HL-60 (cell line): ENCODE results near the gene MYOCD.
"Not testable (repeated sequence)": the region's sequence is repeated elsewhere in the genome, so short reads cannot be mapped to it uniquely, and the experiment has no call there.

Source experiments
- DNase-seq, 2 experiments: peaks; one replicate each; pipeline ENCODE4 v3.0.0-alpha.2; 2010 to 2020; ENCODE audit warnings: low read depth in 1 of 2, low spot score in 1 of 2
- H3K27ac ChIP-seq: fragments of 250-450 bp; sonication (Bioruptor Pico); replicated peaks from 2 replicates; pipeline ENCODE4 v1.5.1; 2020; ENCODE audit warnings: mild to moderate bottlenecking, moderate library complexity
- H3K27me3 ChIP-seq: fragments of 250-450 bp; sonication (Bioruptor Pico); 2 replicates; pipeline ENCODE4 v1.5.1; 2021; ENCODE audit warnings: mild to moderate bottlenecking, moderate library complexity; ENCODE audit not compliant: insufficient read depth, poor library complexity, severe bottlenecking
- H3K4me3 ChIP-seq: replicated peaks from 2 replicates; pipeline ENCODE4 v1.5.1; 2011; ENCODE audit warnings: mild to moderate bottlenecking, control low read depth, low read length; ENCODE audit not compliant: insufficient read depth
- GABPA ChIP-seq: IDR thresholded peaks from 2 replicates; pipeline ENCODE4 v1.6.1; 2012; ENCODE audit warnings: low read depth
- POLR2AphosphoS5 ChIP-seq: IDR thresholded peaks from 2 replicates; pipeline ENCODE4 v1.6.1; 2012; ENCODE audit warnings: low read depth
- SPI1 ChIP-seq: IDR thresholded peaks from 2 replicates; pipeline ENCODE4 v1.6.1; 2012; ENCODE audit warnings: low read depth, mild to moderate bottlenecking, borderline replicate concordance
- TF ChIP-seq, protein P1 (sequence below): IDR thresholded peaks from 2 replicates; pipeline ENCODE4 v1.6.1; 2012; ENCODE audit warnings: low read depth; ENCODE audit not compliant: insufficient replicate concordance
- TF ChIP-seq, protein P2 (sequence below): IDR thresholded peaks from one replicate; pipeline ENCODE4 v1.5.1; 2011; ENCODE audit warnings: low read length, control low read depth, inconsistent platforms; ENCODE audit not compliant: insufficient read depth

The MYOCD gene

DNA sequence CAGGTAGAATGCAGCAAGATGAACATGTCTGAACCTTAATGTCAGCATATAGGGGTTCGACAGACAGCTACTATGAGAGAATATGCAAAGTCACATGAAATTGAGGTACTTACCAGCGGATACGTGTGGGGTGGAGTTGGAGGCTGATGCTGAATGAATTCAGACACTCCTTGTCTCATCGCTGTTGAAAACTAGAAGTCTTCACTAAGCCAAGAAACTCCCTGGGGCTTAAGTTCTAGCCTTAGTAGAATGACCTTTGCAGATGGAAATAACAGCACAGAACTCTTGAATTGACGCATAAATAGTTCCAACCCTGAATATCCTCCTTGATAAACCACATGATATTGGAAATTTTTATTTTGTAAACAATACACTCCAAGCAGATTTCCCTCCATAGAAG is 32.9 kb upstream of the MYOCD start:
- Histone ChIP-seq H3K27ac (no peak overlapping the region), H3K27me3 (no peaks in the 10 kb centered on the region), H3K4me3 (no peak overlapping the region)
- TF ChIP-seq, protein P1, sequence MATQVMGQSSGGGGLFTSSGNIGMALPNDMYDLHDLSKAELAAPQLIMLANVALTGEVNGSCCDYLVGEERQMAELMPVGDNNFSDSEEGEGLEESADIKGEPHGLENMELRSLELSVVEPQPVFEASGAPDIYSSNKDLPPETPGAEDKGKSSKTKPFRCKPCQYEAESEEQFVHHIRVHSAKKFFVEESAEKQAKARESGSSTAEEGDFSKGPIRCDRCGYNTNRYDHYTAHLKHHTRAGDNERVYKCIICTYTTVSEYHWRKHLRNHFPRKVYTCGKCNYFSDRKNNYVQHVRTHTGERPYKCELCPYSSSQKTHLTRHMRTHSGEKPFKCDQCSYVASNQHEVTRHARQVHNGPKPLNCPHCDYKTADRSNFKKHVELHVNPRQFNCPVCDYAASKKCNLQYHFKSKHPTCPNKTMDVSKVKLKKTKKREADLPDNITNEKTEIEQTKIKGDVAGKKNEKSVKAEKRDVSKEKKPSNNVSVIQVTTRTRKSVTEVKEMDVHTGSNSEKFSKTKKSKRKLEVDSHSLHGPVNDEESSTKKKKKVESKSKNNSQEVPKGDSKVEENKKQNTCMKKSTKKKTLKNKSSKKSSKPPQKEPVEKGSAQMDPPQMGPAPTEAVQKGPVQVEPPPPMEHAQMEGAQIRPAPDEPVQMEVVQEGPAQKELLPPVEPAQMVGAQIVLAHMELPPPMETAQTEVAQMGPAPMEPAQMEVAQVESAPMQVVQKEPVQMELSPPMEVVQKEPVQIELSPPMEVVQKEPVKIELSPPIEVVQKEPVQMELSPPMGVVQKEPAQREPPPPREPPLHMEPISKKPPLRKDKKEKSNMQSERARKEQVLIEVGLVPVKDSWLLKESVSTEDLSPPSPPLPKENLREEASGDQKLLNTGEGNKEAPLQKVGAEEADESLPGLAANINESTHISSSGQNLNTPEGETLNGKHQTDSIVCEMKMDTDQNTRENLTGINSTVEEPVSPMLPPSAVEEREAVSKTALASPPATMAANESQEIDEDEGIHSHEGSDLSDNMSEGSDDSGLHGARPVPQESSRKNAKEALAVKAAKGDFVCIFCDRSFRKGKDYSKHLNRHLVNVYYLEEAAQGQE = no peak
- TF ChIP-seq POLR2AphosphoS5 (no peak), SPI1 (no peak), GABPA (no peak)
- TF ChIP-seq, protein P2, sequence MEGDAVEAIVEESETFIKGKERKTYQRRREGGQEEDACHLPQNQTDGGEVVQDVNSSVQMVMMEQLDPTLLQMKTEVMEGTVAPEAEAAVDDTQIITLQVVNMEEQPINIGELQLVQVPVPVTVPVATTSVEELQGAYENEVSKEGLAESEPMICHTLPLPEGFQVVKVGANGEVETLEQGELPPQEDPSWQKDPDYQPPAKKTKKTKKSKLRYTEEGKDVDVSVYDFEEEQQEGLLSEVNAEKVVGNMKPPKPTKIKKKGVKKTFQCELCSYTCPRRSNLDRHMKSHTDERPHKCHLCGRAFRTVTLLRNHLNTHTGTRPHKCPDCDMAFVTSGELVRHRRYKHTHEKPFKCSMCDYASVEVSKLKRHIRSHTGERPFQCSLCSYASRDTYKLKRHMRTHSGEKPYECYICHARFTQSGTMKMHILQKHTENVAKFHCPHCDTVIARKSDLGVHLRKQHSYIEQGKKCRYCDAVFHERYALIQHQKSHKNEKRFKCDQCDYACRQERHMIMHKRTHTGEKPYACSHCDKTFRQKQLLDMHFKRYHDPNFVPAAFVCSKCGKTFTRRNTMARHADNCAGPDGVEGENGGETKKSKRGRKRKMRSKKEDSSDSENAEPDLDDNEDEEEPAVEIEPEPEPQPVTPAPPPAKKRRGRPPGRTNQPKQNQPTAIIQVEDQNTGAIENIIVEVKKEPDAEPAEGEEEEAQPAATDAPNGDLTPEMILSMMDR = no peak
- no peak for DNase-seq

DNA sequence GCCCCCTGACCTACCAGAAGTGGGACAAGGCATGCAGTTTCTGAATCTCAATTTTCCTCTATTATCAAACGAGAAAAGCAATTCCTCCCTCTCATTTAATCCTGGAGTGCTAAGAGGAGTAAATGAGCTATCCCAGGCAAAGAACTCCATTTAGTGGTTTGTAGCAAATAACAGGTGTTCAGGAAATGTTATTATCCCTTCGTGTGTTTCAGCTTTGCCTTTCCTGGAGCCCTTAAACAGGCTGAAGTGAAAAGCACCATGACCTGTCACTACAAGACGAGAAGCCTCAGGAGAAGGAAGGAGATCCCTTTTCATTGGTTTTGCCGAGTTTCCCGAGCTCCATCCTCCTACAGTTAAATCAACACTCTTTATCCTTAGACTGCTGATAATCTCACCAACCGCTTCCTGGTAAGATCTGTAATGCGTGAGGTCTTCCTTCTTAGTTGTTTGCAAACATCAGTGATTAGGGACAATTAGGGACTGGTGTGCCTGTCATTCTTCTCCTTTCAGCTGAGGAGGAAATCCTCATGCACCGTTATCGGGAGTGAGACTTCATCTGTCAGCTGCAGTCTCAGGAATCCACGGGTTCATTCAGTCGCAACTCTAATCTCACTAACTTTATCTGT is 30.8 kb upstream of the MYOCD start:
- H3K27me3 ChIP-seq = no peaks in the 10 kb centered on the region
- no peak overlapping the region for H3K27ac ChIP-seq
- TF ChIP-seq, protein P2 = no peak
- TF ChIP-seq GABPA (no peak), POLR2AphosphoS5 (no peak), SPI1 (no peak)
- TF ChIP-seq, protein P1 = no peak
- H3K4me3 ChIP-seq = no peak overlapping the region
- DNase-seq = no peak

DNA sequence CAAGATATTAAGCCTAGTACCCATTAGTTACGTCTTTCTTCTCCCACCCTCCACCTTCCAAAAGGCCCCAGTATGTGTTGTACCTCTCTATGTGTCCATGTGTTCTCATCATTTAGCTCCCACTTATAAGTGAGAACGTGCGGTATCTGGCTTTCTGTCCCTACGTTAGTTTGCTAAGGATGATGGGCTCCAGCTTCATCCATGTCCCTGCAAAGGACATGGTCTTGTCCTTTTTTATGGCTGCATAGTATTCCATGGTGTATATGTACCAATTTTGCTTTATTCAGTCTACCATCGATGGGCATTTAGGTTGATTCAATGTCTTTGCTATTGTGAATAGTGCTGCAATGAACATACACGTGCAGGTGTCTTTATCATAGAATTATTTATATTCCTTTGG is 29.7 kb upstream of the MYOCD start:
- not testable (repeated sequence) for DNase-seq, H3K27ac ChIP-seq, H3K27me3 ChIP-seq, H3K4me3 ChIP-seq

DNA sequence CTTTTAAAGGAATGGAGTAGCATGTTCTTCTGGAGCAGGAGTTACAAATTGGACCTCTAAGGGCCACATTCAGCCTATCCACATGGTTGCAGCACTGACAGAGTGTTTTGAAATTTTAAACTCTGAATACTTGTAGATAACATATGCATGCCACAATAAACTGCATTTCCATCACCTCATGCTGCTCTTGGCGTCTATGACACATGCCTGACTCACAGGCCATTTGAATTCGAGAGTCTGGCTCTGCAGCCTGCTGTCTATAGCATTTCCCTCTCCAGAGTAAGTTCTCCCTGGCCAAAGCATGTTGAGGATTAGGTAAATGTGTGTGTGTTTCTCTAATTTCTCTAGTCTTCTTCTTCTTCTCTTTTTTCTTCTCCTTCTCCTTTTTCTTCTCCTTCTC is 28.7 kb upstream of the MYOCD start:
- no peaks in the 10 kb centered on the region for H3K27me3 ChIP-seq
- DNase-seq = no peak
- H3K27ac ChIP-seq = no peak overlapping the region
- H3K4me3 ChIP-seq = no peak overlapping the region
- TF ChIP-seq, protein P1 = no peak
- TF ChIP-seq GABPA (no peak), POLR2AphosphoS5 (no peak), SPI1 (no peak)
- TF ChIP-seq, protein P2 = no peak
